Esophagus squamous epithelium (tissue), 5 donors: ENCODE data around the gene SNX1. TPM values are rescaled to one million over a fixed set of nuclear protein-coding genes. Genes with fewer than 3 reads are reported as not detected.

ENCODE experiments used
- DNase-seq: peaks from one replicate; lab custom pipeline; 2025; lab: John Stamatoyannopoulos, UW
- H3K27ac ChIP-seq, 4 donors: fragments of 200-600 bp; sonication (generic); one replicate each; pipeline ENCODE4 v1.5.1; 2016 to 2019; ENCODE audit warnings: mild to moderate bottlenecking in 1 of 4
- H3K27me3 ChIP-seq, 4 donors: fragments of 200-600 bp; sonication (generic); 1 replicate in 3 of 4; 2 replicates in 1 of 4; pipeline versions ENCODE4 v1.5.1 to v1.6.0; 2017 to 2021; ENCODE audit warnings: antibody characterized with exemption in 1 of 4
- H3K36me3 ChIP-seq, 3 donors: fragments of 200-600 bp; sonication (generic); one replicate each; pipeline ENCODE4 v1.5.1; 2016 to 2019
- H3K4me1 ChIP-seq, 3 donors: fragments of 200-600 bp; sonication (generic); one replicate each; pipeline ENCODE4 v1.5.1; 2017 to 2019
- H3K4me3 ChIP-seq, 4 donors: fragments of 200-600 bp; sonication (generic); 1 replicate in 3 of 4; 2 replicates in 1 of 4; pipeline ENCODE4 v1.5.1; 2016 to 2019; ENCODE audit warnings: mild to moderate bottlenecking in 2 of 4, moderate library complexity in 1 of 4
- H3K9me3 ChIP-seq, 3 donors: fragments of 200-600 bp; sonication (generic); one replicate each; pipeline ENCODE4 v1.5.1; 2016 to 2019
- CTCF ChIP-seq, 6 experiments: fragments of 450-650 bp in 4 of 6; fragments of 200-600 bp in 2 of 6; sonication (generic) in 2 of 6; IDR thresholded peaks; one replicate each; pipeline ENCODE4 v1.5.1; 2016 to 2019; ENCODE audit warnings: antibody characterized with exemption in 6 of 6, mild to moderate bottlenecking in 4 of 6, moderate library complexity in 4 of 6
- POLR2A ChIP-seq, 4 donors: fragments of 450-650 bp; IDR thresholded peaks; one replicate each; pipeline ENCODE4 v1.6.1; 2017; ENCODE audit warnings: antibody characterized with exemption in 4 of 4, mild to moderate bottlenecking in 4 of 4, moderate library complexity in 3 of 4
- WGBS, 2 donors: methylation state at CpG; one replicate each; pipeline ENCODE4 v1.1.5; 2018; 5-methylcytosine and 5-hydroxymethylcytosine counted together
- intact Hi-C: fragments of 100-400 bp; cut with DNase I; formaldehyde crosslinking; loops from one replicate; pipeline ENCODE4 v1.15.0; 2022
- total RNA-seq, 4 donors: library from RNA; depleted of rRNA; stranded (reverse); fragments of >200 nt; gene quantifications; one replicate each; pipeline ENCODE4 v1.1.0, GENCODE V29; 2016
- donor health status: DM: yes; HTN: yes; CAD: no.

The SNX1 gene
- total RNA-seq, 4 donors from 2014 or later, result 39.9 to 71.1 (median 52.0) TPM

GRCh38 chr15:64125978-64126377, 30.2 kb downstream of the SNX1 start:
- H3K27me3 ChIP-seq, result no peaks in the 10 kb centered on the region
- WGBS, 2 donors, result 64 to 100% methylated on average over 3 of the region's 3 CpGs
- intact Hi-C loops, result no loop called here
- DNase-seq, result no peak
- no peak overlapping the region for H3K27ac ChIP-seq
- H3K9me3 ChIP-seq, result no peaks in the 10 kb centered on the region
- no peaks in the 10 kb centered on the region for H3K4me1 ChIP-seq
- TF ChIP-seq CTCF (IDR thresholded peaks at IDR 0.05) (no peak), POLR2A (IDR thresholded peaks at IDR 0.05) (no peak)
- no peak overlapping the region for H3K4me3 ChIP-seq
- H3K36me3 ChIP-seq, result peaks cover 28 to 100% (median 51%) of the 10 kb centered on the region in 3 donors

GRCh38 chr15:64127521-64128270, 31.9 kb downstream of the SNX1 start:
- no peak overlapping the region for H3K27ac ChIP-seq
- 71 to 81% methylated on average over 6 of the region's 6 CpGs for WGBS, 2 donors
- DNase-seq, result no peak
- TF ChIP-seq CTCF (IDR thresholded peaks at IDR 0.05) (no peak), POLR2A (IDR thresholded peaks at IDR 0.05) (no peak)
- no peaks in the 10 kb centered on the region for H3K4me1 ChIP-seq
- intact Hi-C loops, result no loop called here
- H3K27me3 ChIP-seq, result no peaks in the 10 kb centered on the region
- H3K9me3 ChIP-seq, result no peaks in the 10 kb centered on the region
- H3K4me3 ChIP-seq, result no peak overlapping the region
- peaks cover 39 to 100% (median 56%) of the 10 kb centered on the region in 3 donors for H3K36me3 ChIP-seq

GRCh38 chr15:64130159-64130558, 34.4 kb downstream of the SNX1 start:
- Histone ChIP-seq H3K27me3 (no peaks in the 10 kb centered on the region), H3K9me3 (no peaks in the 10 kb centered on the region), H3K4me1 (peaks cover 0 to 12% (median 0%) of the 10 kb centered on the region in 3 donors), H3K36me3 (peaks cover 45 to 100% (median 59%) of the 10 kb centered on the region in 3 donors), H3K4me3 (no peak overlapping the region), H3K27ac (no peak overlapping the region)
- TF ChIP-seq POLR2A (IDR thresholded peaks at IDR 0.05), result no peak
- TF ChIP-seq CTCF (IDR thresholded peaks at IDR 0.05), result no peak
- DNase-seq, result no peak
- 91 to 100% methylated on average over 3 of the region's 3 CpGs for WGBS, 2 donors
- intact Hi-C loops, result no loop called here

GRCh38 chr15:64131547-64131946, 35.8 kb downstream of the SNX1 start:
- 86 to 95% methylated on average over 7 of the region's 7 CpGs for WGBS, 2 donors
- H3K27ac ChIP-seq, result no peak overlapping the region
- H3K4me1 ChIP-seq, result peaks cover 0 to 12% (median 0%) of the 10 kb centered on the region in 3 donors
- peaks cover 43 to 100% (median 71%) of the 10 kb centered on the region in 3 donors for H3K36me3 ChIP-seq
- no peak overlapping the region for H3K4me3 ChIP-seq
- no peak for DNase-seq
- H3K27me3 ChIP-seq, result no peaks in the 10 kb centered on the region
- H3K9me3 ChIP-seq, result no peaks in the 10 kb centered on the region
- no peak for TF ChIP-seq CTCF (IDR thresholded peaks at IDR 0.05)
- no peak for TF ChIP-seq POLR2A (IDR thresholded peaks at IDR 0.05)
- intact Hi-C loops, result no loop called here

- Histone ChIP-seq H3K27me3 (no peaks in the 10 kb centered on the region), H3K9me3 (no peaks in the 10 kb centered on the region), H3K27ac (no peak overlapping the region), H3K36me3 (peaks cover 45 to 100% (median 78%) of the 10 kb centered on the region in 3 donors), H3K4me1 (peaks cover 0 to 12% (median 0%) of the 10 kb centered on the region in 3 donors), H3K4me3 (no peak overlapping the region)
- intact Hi-C loops, result no loop called here
- TF ChIP-seq POLR2A (IDR thresholded peaks at IDR 0.05) (no peak), CTCF (IDR thresholded peaks at IDR 0.05) (no peak)
- no peak for DNase-seq
- WGBS, 2 donors, result 80 to 83% methylated on average over 1 to 3 of the region's 4 CpGs
Measured at GRCh38 chr15:64132217-64132616, 36.4 kb downstream of the SNX1 start.
